ENCODE measurements around the gene AANAT. TPM values are rescaled to one million over a fixed set of nuclear protein-coding genes. Genes with fewer than 3 reads are reported as not detected.

Gene AANAT
- total RNA-seq, 2 experiments from 2014 or later = not detected

- no peak overlapping the region for H3K4me3 ChIP-seq (ENCODE audit: low read depth, low read length, poor library complexity, severe bottlenecking)
- ChIA-PET CTCF (ENCODE audit: unreplicated experiment) (no interaction called here), POLR2A (interaction anchor here (1.2 to 8.2 kb wide), 3 partner anchors 12 to 233 kb away, joined by 3 to 57 read pairs (median 4); no protein-coding TSS in a partner anchor)
- no peak overlapping the region for H2AFZ ChIP-seq (ENCODE audit: low read length)
- peak overlapping the region; percentile 83 for H3K27ac ChIP-seq (ENCODE audit: low read depth, low read length, poor library complexity, severe bottlenecking)
- peaks cover 21% of the 10 kb centered on the region; the same call in 1 of the 2 replicates for H3K36me3 ChIP-seq (ENCODE audit: insufficient read depth, low read length)
- H3K4me2 ChIP-seq (ENCODE audit: low read length) = peak overlapping the region; percentile 98
- no TSS peak for BruUV-seq (replicated peaks)
- H3K79me2 ChIP-seq (ENCODE audit: insufficient read depth, low read depth, low read length) = peaks cover 49% of the 10 kb centered on the region
- TF ChIP-seq EZH2phosphoT487 (IDR thresholded peaks at IDR 0.05; ENCODE audit: borderline replicate concordance, low read depth, low read length) = no peak
- TF ChIP-seq CTCF (conservative IDR thresholded peaks at IDR 0.05; ENCODE audit: low read length) = no peak
- H3K9me2 ChIP-seq (ENCODE audit: insufficient read depth, low read length) = no peaks in the 10 kb centered on the region
- intact Hi-C loops (cut with micrococcal nuclease; ENCODE audit: unreplicated experiment) = loop anchor here (10.0 kb wide), 2 partner anchors 232 to 948 kb away; partner anchors contain the start of gene UBALD2
- H4K20me1 ChIP-seq (ENCODE audit: insufficient read depth, low read length) = no peaks in the 10 kb centered on the region
- peaks cover 86% of the 10 kb centered on the region for H3K4me1 ChIP-seq (ENCODE audit: insufficient read depth, low read length, poor library complexity, severe bottlenecking)
- no peaks in the 10 kb centered on the region for H3K9me3 ChIP-seq (ENCODE audit: low read length)
- no peak for DNase-seq (ENCODE audit: low spot score)
These were observed 29.1 kb downstream of the AANAT start for GRCh38 chr17:76496464-76496863.

- no TSS peak for BruUV-seq (replicated peaks)
- peaks cover 21% of the 10 kb centered on the region; the same call in 1 of the 2 replicates for H3K36me3 ChIP-seq (ENCODE audit: insufficient read depth, low read length)
- TF ChIP-seq CTCF (conservative IDR thresholded peaks at IDR 0.05; ENCODE audit: low read length) (no peak), EZH2phosphoT487 (IDR thresholded peaks at IDR 0.05; ENCODE audit: borderline replicate concordance, low read depth, low read length) (no peak)
- H3K9me3 ChIP-seq (ENCODE audit: low read length) = no peaks in the 10 kb centered on the region
- H3K27ac ChIP-seq (ENCODE audit: low read depth, low read length, poor library complexity, severe bottlenecking) = peak overlapping the region; percentile 83
- DNase-seq (ENCODE audit: low spot score) = no peak
- no peaks in the 10 kb centered on the region for H4K20me1 ChIP-seq (ENCODE audit: insufficient read depth, low read length)
- peak overlapping the region; percentile 96 for H3K4me3 ChIP-seq (ENCODE audit: low read depth, low read length, poor library complexity, severe bottlenecking)
- peaks cover 86% of the 10 kb centered on the region for H3K4me1 ChIP-seq (ENCODE audit: insufficient read depth, low read length, poor library complexity, severe bottlenecking)
- no peaks in the 10 kb centered on the region for H3K9me2 ChIP-seq (ENCODE audit: insufficient read depth, low read length)
- H3K4me2 ChIP-seq (ENCODE audit: low read length) = peak overlapping the region; percentile 98
- intact Hi-C loops (cut with micrococcal nuclease; ENCODE audit: unreplicated experiment) = loop anchor here (10.0 kb wide), 2 partner anchors 233 to 947 kb away; partner anchors contain the start of gene UBALD2
- POLR2A ChIA-PET = interaction anchor here (1.2 to 8.2 kb wide), 3 partner anchors 16 to 73 kb away, joined by 3 to 57 read pairs (median 4); no protein-coding TSS in a partner anchor
- no peak overlapping the region for H2AFZ ChIP-seq (ENCODE audit: low read length)
- peaks cover 49% of the 10 kb centered on the region for H3K79me2 ChIP-seq (ENCODE audit: insufficient read depth, low read depth, low read length)
- CTCF ChIA-PET (ENCODE audit: unreplicated experiment) = interaction anchor here (0.7 kb wide), 1 partner anchor 12 kb away, joined by 3 read pairs; no protein-coding TSS in a partner anchor
These were observed 30.2 kb downstream of the AANAT start for GRCh38 chr17:76497699-76497978.

All from OCI-LY7 (cell line).